Right lobe of liver (tissue), 6 donors: ENCODE measurements around the gene RAB36. TPM values are rescaled to one million over a fixed set of nuclear protein-coding genes. Genes with fewer than 3 reads are reported as not detected.

Experiments
- ATAC-seq, 4 donors: fragments of 200-7000 bp; cut with Tn5 transposase; one replicate each; pipeline ENCODE4 v1.9.1; 2020; ENCODE audit warnings: mild to moderate bottlenecking in 4 of 4, moderate library complexity in 4 of 4
- DNase-seq, 3 donors: peaks; one replicate each; pipeline ENCODE4 v3.0.0-alpha.2; 2020
- H3K27ac ChIP-seq, 3 donors: fragments of 200-600 bp; one replicate each; pipeline ENCODE4 v1.8.0; 2022
- H3K27me3 ChIP-seq, 2 donors: fragments of 200-600 bp; one replicate each; pipeline ENCODE4 v1.8.0; 2022
- H3K36me3 ChIP-seq, 4 donors: fragments of 200-600 bp; sonication (generic) in 1 of 4; one replicate each; pipeline versions ENCODE4 v1.5.1 to v1.8.0; 2017 to 2022; ENCODE audit warnings: control low read depth in 1 of 4
- H3K4me1 ChIP-seq, 4 donors: fragments of 200-600 bp; sonication (generic) in 1 of 4; one replicate each; pipeline versions ENCODE4 v1.5.1 to v1.8.0; 2017 to 2022; ENCODE audit warnings: control low read depth in 1 of 4
- H3K4me3 ChIP-seq, 3 donors: fragments of 200-600 bp; one replicate each; pipeline ENCODE4 v1.8.0; 2022
- H3K9me3 ChIP-seq, 4 donors: fragments of 200-600 bp; sonication (generic) in 1 of 4; one replicate each; pipeline versions ENCODE4 v1.5.1 to v1.8.0; 2017 to 2022; ENCODE audit warnings: control low read depth in 1 of 4
- POLR2A ChIP-seq: fragments of 450-650 bp; IDR thresholded peaks from one replicate; pipeline ENCODE4 v1.6.1; 2017; ENCODE audit warnings: antibody characterized with exemption, mild to moderate bottlenecking
- WGBS: methylation state at CpG from one replicate; pipeline ENCODE4 v1.1.6; 2018; ENCODE audit warnings: low coverage, low lambda C conversion rate; ENCODE audit not compliant: insufficient coverage; ENCODE audit errors: missing lambda C conversion rate; 5-methylcytosine and 5-hydroxymethylcytosine counted together
- intact Hi-C, 2 donors: fragments of 100-400 bp; cut with DNase I; formaldehyde crosslinking; loops; one replicate each; pipeline versions ENCODE4 v1.11.2 to v1.14.1; 2022
- total RNA-seq, 6 experiments: library from RNA; depleted of rRNA in 2 of 6; stranded (reverse); fragments of >200 nt in 2 of 6; fragmentation: NEBNext Ultra II Directional in 3 of 6; extraction: Animal tissue kit (Norgen Biotek cat#: 25700) in 3 of 6; gene quantifications; one replicate each; pipeline versions ENCODE4 v1.1.0 to v1.2.4, GENCODE V29; 2016 to 2023
- TF ChIP-seq, protein P1 (sequence below), 4 donors: fragments of 200-600 bp in 3 of 4; fragments of 450-650 bp in 1 of 4; IDR thresholded peaks; one replicate each; pipeline versions ENCODE4 v1.5.1 to v1.8.0; 2016 to 2022; ENCODE audit warnings: antibody characterized with exemption in 4 of 4, mild to moderate bottlenecking in 2 of 4
- donor health status: DM: no; HTN: yes; CAD: no.
- donor health status: DM: no; HTN: no; CAD: no.
- donor health status: DM: no; HTN: no; CAD: no.
- donor health status: DM: no; HTN: yes; CAD: no.
- donor health status: DM: no; HTN: yes; CAD: no.

Gene RAB36
- total RNA-seq, 6 experiments from 2014 or later: 0.07 to 0.65 (median 0.19) TPM

DNA sequence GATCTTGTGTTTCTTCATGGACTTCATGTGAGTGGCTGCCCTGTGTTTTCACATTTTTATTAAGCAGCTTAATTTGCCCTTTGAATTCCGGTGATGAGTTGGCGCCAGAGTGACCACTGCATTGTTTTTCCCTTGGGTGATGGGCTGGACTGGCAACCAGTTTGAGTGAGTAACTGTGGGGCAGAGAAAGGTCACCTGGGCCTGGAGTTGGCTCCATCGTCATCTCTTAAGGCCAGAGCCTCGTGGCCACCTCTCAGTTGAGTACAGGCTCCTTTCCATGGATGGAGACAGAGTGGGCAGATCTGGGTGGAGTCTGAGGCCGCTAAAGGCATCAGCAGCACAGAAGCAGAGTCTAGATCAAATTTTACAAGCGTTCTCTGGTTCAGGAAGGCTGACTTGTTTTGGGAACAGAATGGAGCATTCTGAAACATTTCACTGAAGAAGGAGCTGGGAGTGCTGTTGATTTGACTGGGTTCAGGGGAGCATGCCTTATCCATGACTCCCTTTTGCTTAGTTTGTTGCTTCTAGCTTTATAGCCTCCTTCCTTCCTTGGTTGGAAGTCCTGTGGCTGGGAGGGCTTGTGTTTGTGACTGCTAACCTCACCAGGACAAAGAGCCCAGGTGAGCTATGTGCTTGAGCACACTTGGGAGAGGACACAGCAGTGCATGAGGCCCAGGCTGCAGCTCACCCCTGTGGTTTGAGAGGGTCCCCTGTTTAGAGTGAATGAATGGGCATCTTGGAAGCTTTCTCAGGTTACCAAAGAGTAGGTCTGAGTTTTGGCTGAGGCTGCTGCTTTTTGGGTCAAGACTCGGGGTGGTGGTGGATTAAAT is 42.8 kb downstream of the RAB36 start:
- DNase-seq (no peak), ATAC-seq (peak in 1 of 4 donors; percentile 35)
- WGBS: 82% methylated on average over 6 of the region's 7 CpGs
- Histone ChIP-seq H3K4me1 (peaks cover 0 to 34% (median 5%) of the 10 kb centered on the region in 4 donors), H3K4me3 (no peak overlapping the region), H3K27ac (no peak overlapping the region), H3K27me3 (no peaks in the 10 kb centered on the region), H3K36me3 (no peaks in the 10 kb centered on the region), H3K9me3 (no peaks in the 10 kb centered on the region)
- TF ChIP-seq, protein P1, sequence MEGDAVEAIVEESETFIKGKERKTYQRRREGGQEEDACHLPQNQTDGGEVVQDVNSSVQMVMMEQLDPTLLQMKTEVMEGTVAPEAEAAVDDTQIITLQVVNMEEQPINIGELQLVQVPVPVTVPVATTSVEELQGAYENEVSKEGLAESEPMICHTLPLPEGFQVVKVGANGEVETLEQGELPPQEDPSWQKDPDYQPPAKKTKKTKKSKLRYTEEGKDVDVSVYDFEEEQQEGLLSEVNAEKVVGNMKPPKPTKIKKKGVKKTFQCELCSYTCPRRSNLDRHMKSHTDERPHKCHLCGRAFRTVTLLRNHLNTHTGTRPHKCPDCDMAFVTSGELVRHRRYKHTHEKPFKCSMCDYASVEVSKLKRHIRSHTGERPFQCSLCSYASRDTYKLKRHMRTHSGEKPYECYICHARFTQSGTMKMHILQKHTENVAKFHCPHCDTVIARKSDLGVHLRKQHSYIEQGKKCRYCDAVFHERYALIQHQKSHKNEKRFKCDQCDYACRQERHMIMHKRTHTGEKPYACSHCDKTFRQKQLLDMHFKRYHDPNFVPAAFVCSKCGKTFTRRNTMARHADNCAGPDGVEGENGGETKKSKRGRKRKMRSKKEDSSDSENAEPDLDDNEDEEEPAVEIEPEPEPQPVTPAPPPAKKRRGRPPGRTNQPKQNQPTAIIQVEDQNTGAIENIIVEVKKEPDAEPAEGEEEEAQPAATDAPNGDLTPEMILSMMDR (IDR thresholded peaks at IDR 0.05): no peak
- no peak for TF ChIP-seq POLR2A
- intact Hi-C loops: no loop called here

DNA sequence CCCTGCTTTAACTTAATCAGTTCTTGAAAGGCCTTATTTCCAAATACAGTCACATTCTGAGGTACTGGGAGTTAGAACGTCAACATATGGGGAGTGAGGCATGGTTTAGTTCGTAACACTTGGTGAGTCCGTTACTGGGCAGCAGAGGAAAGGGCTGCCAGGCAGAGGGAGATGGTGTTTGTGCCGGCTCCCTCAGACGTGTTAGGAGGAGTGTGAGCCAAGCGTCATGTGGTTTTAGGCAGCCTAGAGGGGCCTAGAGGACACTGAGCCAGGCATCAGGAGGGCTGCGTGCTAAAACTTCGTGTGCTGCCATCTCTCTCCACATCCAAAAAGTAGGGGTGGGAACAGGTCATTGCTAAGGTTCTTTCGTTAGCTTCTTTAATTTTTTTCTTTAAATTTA is 45.2 kb downstream of the RAB36 start:
- no peak overlapping the region for H3K4me3 ChIP-seq
- H3K27ac ChIP-seq: no peak overlapping the region
- H3K4me1 ChIP-seq: peaks cover 0 to 15% (median 0%) of the 10 kb centered on the region in 4 donors
- no peaks in the 10 kb centered on the region for H3K27me3 ChIP-seq
- ATAC-seq: no peak
- intact Hi-C loops: no loop called here
- DNase-seq: no peak
- no peaks in the 10 kb centered on the region for H3K36me3 ChIP-seq
- WGBS: 89% methylated on average over 9 of the region's 9 CpGs
- H3K9me3 ChIP-seq: no peaks in the 10 kb centered on the region
- no peak for TF ChIP-seq POLR2A
- TF ChIP-seq, protein P1 (IDR thresholded peaks at IDR 0.05): no peak

GRCh38 chr22:23192133-23192532 is 46.9 kb downstream of the RAB36 start:
- Histone ChIP-seq H3K9me3 (no peaks in the 10 kb centered on the region), H3K36me3 (no peaks in the 10 kb centered on the region), H3K27me3 (no peaks in the 10 kb centered on the region), H3K27ac (no peak overlapping the region), H3K4me3 (no peak overlapping the region), H3K4me1 (peaks cover 0 to 3% (median 0%) of the 10 kb centered on the region in 4 donors)
- TF ChIP-seq, protein P1 (IDR thresholded peaks at IDR 0.05): no peak
- TF ChIP-seq POLR2A: no peak
- intact Hi-C loops: no loop called here
- 100% methylated on average over 1 of the region's 5 CpGs for WGBS
- ATAC-seq (no peak), DNase-seq (no peak)

DNA sequence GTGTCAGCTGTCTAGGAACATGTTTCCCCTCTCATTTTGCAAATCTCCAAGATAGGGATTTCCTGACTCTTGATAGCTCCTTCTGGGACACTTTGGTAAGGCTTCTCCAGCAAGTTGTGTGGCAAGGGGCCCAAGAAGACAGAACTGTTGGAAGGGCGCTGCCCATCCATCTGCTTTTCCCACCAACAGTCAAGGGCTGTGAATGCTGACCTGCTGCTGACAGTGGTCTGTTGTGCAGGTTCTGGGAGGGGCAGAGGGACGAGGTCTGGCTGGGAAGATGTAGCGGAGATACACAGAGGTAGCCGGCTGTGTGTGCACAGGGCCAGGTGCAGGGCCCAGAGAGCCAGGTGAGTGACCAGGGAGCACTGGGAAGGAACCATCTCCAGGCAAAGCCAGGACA is 47.3 kb downstream of the RAB36 start:
- no peak for TF ChIP-seq POLR2A
- TF ChIP-seq, protein P1 (IDR thresholded peaks at IDR 0.05): no peak
- DNase-seq: no peak
- Histone ChIP-seq H3K36me3 (no peaks in the 10 kb centered on the region), H3K27me3 (no peaks in the 10 kb centered on the region), H3K4me1 (no peaks in the 10 kb centered on the region), H3K27ac (no peak overlapping the region), H3K4me3 (no peak overlapping the region), H3K9me3 (no peaks in the 10 kb centered on the region)
- WGBS: 89% methylated on average over 1 of the region's 4 CpGs
- no peak for ATAC-seq
- intact Hi-C loops: no loop called here
